PFSK-1 (cell line): Measurements from ENCODE around the gene LGR4.

ENCODE experiments used
- POLR2AphosphoS5 ChIP-seq: IDR thresholded peaks from 2 replicates; pipeline ENCODE4 v1.6.1; 2012; ENCODE audit warnings: low read depth, mild to moderate bottlenecking, control low read depth, low read length, moderate library complexity
- REST ChIP-seq, 2 experiments: IDR thresholded peaks; 2 replicates each; pipeline versions ENCODE4 v1.6.1 to v1.8.0; 2011 to 2012; ENCODE audit warnings: low read depth in 2 of 2, low read length in 2 of 2, control low read depth in 1 of 2, inconsistent platforms in 1 of 2, mild to moderate bottlenecking in 1 of 2, moderate library complexity in 1 of 2; ENCODE audit not compliant: insufficient read depth in 1 of 2
- SIN3A ChIP-seq: IDR thresholded peaks from 2 replicates; pipeline ENCODE4 v1.6.1; 2012; ENCODE audit warnings: mild to moderate bottlenecking, low read length, moderate library complexity, borderline replicate concordance; ENCODE audit not compliant: insufficient read depth
- TAF1 ChIP-seq: IDR thresholded peaks from 2 replicates; pipeline ENCODE4 v1.6.1; 2012; ENCODE audit warnings: low read length, control low read depth, borderline replicate concordance; ENCODE audit not compliant: insufficient read depth

- no peak for TF ChIP-seq REST (IDR thresholded peaks at IDR 0.05; ENCODE audit: insufficient read depth in 1 of 2, low read depth in 2 of 2, low read length in 2 of 2)
- no peak for TF ChIP-seq POLR2AphosphoS5
- no peak for TF ChIP-seq SIN3A
- TF ChIP-seq TAF1 = no peak
Observed at GRCh38 chr11:27381238-27381666, 91.3 kb downstream of the LGR4 start.
